Right lobe of liver (tissue), 6 donors: Measurements from ENCODE around the gene USP2. TPM values are rescaled to one million over a fixed set of nuclear protein-coding genes. Genes with fewer than 3 reads are reported as not detected.

Experiments
- ATAC-seq, 4 donors: fragments of 200-7000 bp; cut with Tn5 transposase; one replicate each; pipeline ENCODE4 v1.9.1; 2020; ENCODE audit warnings: mild to moderate bottlenecking in 4 of 4, moderate library complexity in 4 of 4
- DNase-seq, 3 donors: peaks; one replicate each; pipeline ENCODE4 v3.0.0-alpha.2; 2020
- H3K27ac ChIP-seq, 3 donors: fragments of 200-600 bp; one replicate each; pipeline ENCODE4 v1.8.0; 2022
- H3K27me3 ChIP-seq, 2 donors: fragments of 200-600 bp; one replicate each; pipeline ENCODE4 v1.8.0; 2022
- H3K36me3 ChIP-seq, 4 donors: fragments of 200-600 bp; sonication (generic) in 1 of 4; one replicate each; pipeline versions ENCODE4 v1.5.1 to v1.8.0; 2017 to 2022; ENCODE audit warnings: control low read depth in 1 of 4
- H3K4me1 ChIP-seq, 4 donors: fragments of 200-600 bp; sonication (generic) in 1 of 4; one replicate each; pipeline versions ENCODE4 v1.5.1 to v1.8.0; 2017 to 2022; ENCODE audit warnings: control low read depth in 1 of 4
- H3K4me3 ChIP-seq, 3 donors: fragments of 200-600 bp; one replicate each; pipeline ENCODE4 v1.8.0; 2022
- H3K9me3 ChIP-seq, 4 donors: fragments of 200-600 bp; sonication (generic) in 1 of 4; one replicate each; pipeline versions ENCODE4 v1.5.1 to v1.8.0; 2017 to 2022; ENCODE audit warnings: control low read depth in 1 of 4
- CTCF ChIP-seq, 4 donors: fragments of 200-600 bp in 3 of 4; fragments of 450-650 bp in 1 of 4; IDR thresholded peaks; one replicate each; pipeline versions ENCODE4 v1.5.1 to v1.8.0; 2016 to 2022; ENCODE audit warnings: antibody characterized with exemption in 4 of 4, mild to moderate bottlenecking in 2 of 4
- POLR2A ChIP-seq: fragments of 450-650 bp; IDR thresholded peaks from one replicate; pipeline ENCODE4 v1.6.1; 2017; ENCODE audit warnings: antibody characterized with exemption, mild to moderate bottlenecking
- WGBS: methylation state at CpG from one replicate; pipeline ENCODE4 v1.1.6; 2018; ENCODE audit warnings: low coverage, low lambda C conversion rate; ENCODE audit not compliant: insufficient coverage; ENCODE audit errors: missing lambda C conversion rate; 5-methylcytosine and 5-hydroxymethylcytosine counted together
- intact Hi-C, 2 donors: fragments of 100-400 bp; cut with DNase I; formaldehyde crosslinking; loops; one replicate each; pipeline versions ENCODE4 v1.11.2 to v1.14.1; 2022
- total RNA-seq, 6 experiments: library from RNA; depleted of rRNA in 2 of 6; stranded (reverse); fragments of >200 nt in 2 of 6; fragmentation: NEBNext Ultra II Directional in 3 of 6; extraction: Animal tissue kit (Norgen Biotek cat#: 25700) in 3 of 6; gene quantifications; one replicate each; pipeline versions ENCODE4 v1.1.0 to v1.2.4, GENCODE V29; 2016 to 2023
- donor health status: DM: no; HTN: yes; CAD: no.
- donor health status: DM: no; HTN: no; CAD: no.
- donor health status: DM: no; HTN: no; CAD: no.
- donor health status: DM: no; HTN: yes; CAD: no.
- donor health status: DM: no; HTN: yes; CAD: no.

Gene USP2
- total RNA-seq, 6 experiments from 2014 or later, result 1.3 to 25.9 (median 4.6) TPM

- 80% methylated on average over 1 of the region's 9 CpGs for WGBS
- DNase-seq, result peak in 2 of 3 donors; percentile 55 to 64
Observed at GRCh38 chr11:119367661-119368120, 13.8 kb downstream of the USP2 start.

DNA sequence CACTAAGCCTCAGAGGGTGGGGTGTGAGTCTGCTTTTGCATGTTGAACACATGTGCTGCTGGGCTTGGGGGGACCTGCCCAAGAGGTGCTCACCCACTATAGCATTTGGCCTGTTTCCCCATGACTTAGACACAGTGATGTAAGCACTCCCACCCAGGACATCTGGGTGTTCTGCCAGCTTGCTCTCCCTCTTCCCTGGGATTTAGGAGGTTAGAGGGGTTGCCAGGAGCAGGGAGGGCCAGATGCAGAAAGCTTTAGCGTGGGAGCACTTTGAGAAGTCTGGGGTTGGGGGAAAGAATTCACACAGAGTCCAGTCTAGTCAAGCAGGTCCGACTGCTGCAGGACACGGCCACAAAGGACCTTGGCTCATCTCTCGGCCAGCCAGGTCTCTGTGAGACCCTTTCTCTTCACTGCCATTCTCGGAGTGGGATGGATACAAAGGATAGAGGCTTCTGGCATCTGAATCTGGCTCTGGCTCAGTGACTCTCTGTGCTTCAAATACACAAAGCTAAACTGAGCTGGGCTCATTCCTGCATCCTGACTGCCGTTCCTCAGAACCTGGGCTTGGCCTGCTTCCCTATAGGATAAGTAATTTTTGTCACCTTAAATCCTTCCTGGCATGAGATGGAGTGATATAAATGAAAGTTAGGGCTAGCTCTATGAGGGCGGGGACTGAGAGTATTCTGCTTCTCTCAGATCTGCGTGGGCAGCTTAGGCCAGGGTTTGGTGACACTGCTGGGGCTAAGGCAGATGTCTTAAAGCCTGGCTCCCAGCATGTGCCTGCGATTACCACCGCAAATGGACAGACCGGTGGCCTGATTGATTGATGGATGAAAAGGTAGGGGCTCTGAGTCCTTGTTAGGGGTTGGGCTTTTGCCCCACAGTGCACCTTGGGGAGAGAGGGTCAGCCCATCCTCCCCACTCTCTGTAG is 14.5 kb downstream of the USP2 start:
- ATAC-seq, result no peak
- H3K4me3 ChIP-seq, result no peak overlapping the region
- no peaks in the 10 kb centered on the region for H3K36me3 ChIP-seq
- no peaks in the 10 kb centered on the region for H3K9me3 ChIP-seq
- 93% methylated on average over 3 of the region's 11 CpGs for WGBS
- DNase-seq, result peak in 2 of 3 donors; percentile 14 to 31
- H3K27me3 ChIP-seq, result no peaks in the 10 kb centered on the region
- intact Hi-C loops, result loop anchor here in 1 of 2 donors (10.0 kb wide), 1 partner anchor 108 kb away; no protein-coding TSS in a partner anchor
- peaks cover 0 to 70% (median 26%) of the 10 kb centered on the region in 4 donors for H3K4me1 ChIP-seq
- TF ChIP-seq CTCF (IDR thresholded peaks at IDR 0.05) (no peak), POLR2A (no peak)
- peak overlapping the region in 1 of 3 donors; percentile 98 for H3K27ac ChIP-seq

More at GRCh38 chr11:119367661-119368120, 13.8 kb downstream of the USP2 start:
- Histone ChIP-seq H3K4me3 (peak overlapping the region in 1 of 3 donors; percentile 59), H3K27me3 (no peaks in the 10 kb centered on the region), H3K36me3 (no peaks in the 10 kb centered on the region), H3K4me1 (peaks cover 0 to 75% (median 23%) of the 10 kb centered on the region in 4 donors), H3K27ac (peak overlapping the region; percentile 57 to 96 (median 94)), H3K9me3 (no peaks in the 10 kb centered on the region)
- no peak for TF ChIP-seq CTCF (IDR thresholded peaks at IDR 0.05)
- ATAC-seq, result peak in 1 of 4 donors; percentile 4
- intact Hi-C loops, result loop anchor here in 1 of 2 donors (10.0 kb wide), 1 partner anchor 107 kb away; no protein-coding TSS in a partner anchor

- Histone ChIP-seq H3K27me3 (no peaks in the 10 kb centered on the region), H3K36me3 (peaks cover 0 to under 1% (median 0%) of the 10 kb centered on the region in 4 donors), H3K4me3 (peak overlapping the region in 1 of 3 donors; percentile 73), H3K4me1 (peaks cover 0 to 70% (median 23%) of the 10 kb centered on the region in 4 donors), H3K27ac (peak overlapping the region in 1 of 3 donors; percentile 98), H3K9me3 (no peaks in the 10 kb centered on the region)
- TF ChIP-seq POLR2A, result no peak
- TF ChIP-seq CTCF (IDR thresholded peaks at IDR 0.05), result no peak
- peak in 1 of 3 donors; percentile 42 for DNase-seq
- intact Hi-C loops, result loop anchor here in 1 of 2 donors (10.0 kb wide), 1 partner anchor 110 kb away; no protein-coding TSS in a partner anchor
- no peak for ATAC-seq
- 80% methylated on average over 1 of the region's 6 CpGs for WGBS
Observed at GRCh38 chr11:119365071-119365591, 16.4 kb downstream of the USP2 start.

DNA sequence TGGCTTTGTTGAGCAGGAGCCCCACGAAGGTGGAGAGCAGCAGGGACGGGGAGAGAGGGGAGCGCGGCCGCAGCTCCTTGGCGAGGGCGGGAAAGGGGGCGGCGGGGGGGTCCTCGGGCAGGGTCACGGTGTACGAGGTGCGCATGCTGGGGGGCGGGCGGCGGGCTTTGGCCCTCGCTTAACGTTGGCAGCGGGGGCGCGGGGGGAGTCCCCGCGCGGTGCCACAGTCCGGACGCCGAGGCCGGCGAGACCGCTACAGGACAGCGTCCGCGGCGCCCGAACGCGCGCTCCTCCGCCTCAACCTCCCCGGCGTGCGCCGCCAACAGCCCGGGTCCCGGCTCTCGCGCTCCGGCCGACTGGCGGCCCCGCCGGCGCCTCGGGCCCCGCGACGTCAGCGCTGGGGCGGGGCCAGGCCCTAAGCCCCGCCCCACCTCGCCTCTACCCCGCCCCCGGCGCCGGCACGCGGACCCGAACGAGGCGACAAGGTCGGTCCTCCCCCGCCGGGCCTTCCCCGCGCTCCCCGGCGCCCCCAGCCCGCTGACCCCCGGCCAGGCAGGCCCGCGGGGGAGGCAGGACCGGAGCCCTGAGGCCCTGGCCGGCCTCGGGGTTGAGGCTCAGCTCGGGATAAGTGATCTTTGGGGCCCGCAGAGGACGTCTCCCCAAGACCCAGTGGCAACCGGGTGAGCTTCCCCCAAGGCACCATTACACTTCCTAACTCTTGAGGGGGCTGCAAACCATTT is 17.5 kb downstream of the USP2 start:
- ATAC-seq (peak; percentile 32 to 63 (median 55)), DNase-seq (peak; percentile 78 to 85 (median 84))
- Histone ChIP-seq H3K9me3 (no peaks in the 10 kb centered on the region), H3K27ac (peak overlapping the region; percentile 51 to 98 (median 81)), H3K27me3 (no peaks in the 10 kb centered on the region), H3K36me3 (peaks cover 0 to 12% (median 3%) of the 10 kb centered on the region in 4 donors), H3K4me1 (peaks cover 0 to 64% (median 20%) of the 10 kb centered on the region in 4 donors), H3K4me3 (peak overlapping the region; percentile 42 to 73 (median 57))
- intact Hi-C loops, result loop anchor here in 1 of 2 donors (10.0 kb wide), 1 partner anchor 111 kb away; no protein-coding TSS in a partner anchor
- TF ChIP-seq POLR2A (peak; percentile 72), CTCF (IDR thresholded peaks at IDR 0.05) (no peak)
- WGBS, result 0% methylated on average over 1 of the region's 88 CpGs
